ENCODE measurements around the gene FAM78B. TPM values are rescaled to one million over a fixed set of nuclear protein-coding genes. Genes with fewer than 3 reads are reported as not detected.

The FAM78B gene
- polyA plus RNA-seq, 3 donors, result not detected

DNA sequence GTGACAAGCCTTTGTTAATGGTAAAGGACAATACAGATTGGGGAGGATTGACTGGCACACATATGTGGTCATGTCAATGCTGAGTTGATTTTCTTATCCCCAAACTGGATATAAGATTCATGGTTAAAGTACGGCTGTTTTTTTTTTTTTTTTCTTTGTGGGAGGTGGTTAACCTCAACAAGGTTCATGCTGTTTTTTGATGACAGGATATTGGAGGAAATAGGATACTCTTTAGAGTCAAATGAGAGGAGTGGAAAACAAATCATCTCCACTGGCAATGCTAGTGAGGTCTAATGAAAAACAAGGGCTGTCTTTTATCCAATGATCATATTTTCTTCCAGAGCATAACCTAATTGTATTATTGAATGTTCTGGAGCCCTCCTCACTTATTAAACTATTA lies 140.2 kb downstream of the FAM78B start:
- no peak overlapping the region for H3K27ac Mint-ChIP-seq
- H3K36me3 Mint-ChIP-seq, result no peaks in the 10 kb centered on the region
- peaks cover 0 to 5% (median 1%) of the 10 kb centered on the region in 3 donors for H3K27me3 Mint-ChIP-seq (ENCODE audit: low read depth in 3 of 3)
- no peaks in the 10 kb centered on the region for H3K9me3 ChIP-seq (replicated peaks in 1 of 2; ENCODE audit: control insufficient read depth in 1 of 2, insufficient read depth in 1 of 2, low read length in 2 of 2)
- no peaks in the 10 kb centered on the region for H3K4me1 Mint-ChIP-seq
- no peak overlapping the region for H2AFZ ChIP-seq (ENCODE audit: insufficient read depth, low read depth, low read length, poor library complexity, severe bottlenecking)
- intact Hi-C loops (cut with micrococcal nuclease), result no loop called here
- H3K4me1 ChIP-seq (ENCODE audit: control insufficient read depth in 1 of 2, insufficient read depth in 2 of 2, low read length in 2 of 2), result no peaks in the 10 kb centered on the region
- no peaks in the 10 kb centered on the region for H3K79me2 ChIP-seq (ENCODE audit: insufficient read depth, low read length)
- TF ChIP-seq, protein P1, sequence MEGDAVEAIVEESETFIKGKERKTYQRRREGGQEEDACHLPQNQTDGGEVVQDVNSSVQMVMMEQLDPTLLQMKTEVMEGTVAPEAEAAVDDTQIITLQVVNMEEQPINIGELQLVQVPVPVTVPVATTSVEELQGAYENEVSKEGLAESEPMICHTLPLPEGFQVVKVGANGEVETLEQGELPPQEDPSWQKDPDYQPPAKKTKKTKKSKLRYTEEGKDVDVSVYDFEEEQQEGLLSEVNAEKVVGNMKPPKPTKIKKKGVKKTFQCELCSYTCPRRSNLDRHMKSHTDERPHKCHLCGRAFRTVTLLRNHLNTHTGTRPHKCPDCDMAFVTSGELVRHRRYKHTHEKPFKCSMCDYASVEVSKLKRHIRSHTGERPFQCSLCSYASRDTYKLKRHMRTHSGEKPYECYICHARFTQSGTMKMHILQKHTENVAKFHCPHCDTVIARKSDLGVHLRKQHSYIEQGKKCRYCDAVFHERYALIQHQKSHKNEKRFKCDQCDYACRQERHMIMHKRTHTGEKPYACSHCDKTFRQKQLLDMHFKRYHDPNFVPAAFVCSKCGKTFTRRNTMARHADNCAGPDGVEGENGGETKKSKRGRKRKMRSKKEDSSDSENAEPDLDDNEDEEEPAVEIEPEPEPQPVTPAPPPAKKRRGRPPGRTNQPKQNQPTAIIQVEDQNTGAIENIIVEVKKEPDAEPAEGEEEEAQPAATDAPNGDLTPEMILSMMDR (IDR thresholded peaks at IDR 0.05), result no peak
- H3K36me3 ChIP-seq (replicated peaks in 1 of 2; ENCODE audit: control insufficient read depth in 1 of 2, insufficient read depth in 2 of 2, low read length in 2 of 2), result no peaks in the 10 kb centered on the region
- H3K27ac ChIP-seq (ENCODE audit: low read depth in 1 of 2, low read length in 2 of 2), result no peak overlapping the region
- H3K9ac ChIP-seq (ENCODE audit: insufficient read depth, low read length, poor library complexity, severe bottlenecking), result no peak overlapping the region
- H3K4me3 Mint-ChIP-seq, result no peak overlapping the region
- WGBS (ENCODE audit: insufficient coverage), result no CpG with 5 or more reads among the region's 1 CpG
- H4K20me1 ChIP-seq (ENCODE audit: insufficient read depth, low read length), result no peaks in the 10 kb centered on the region
- no peak overlapping the region for H3K4me3 ChIP-seq (replicated peaks in 1 of 3; ENCODE audit: low read depth in 2 of 3, low read length in 3 of 3)
- no peak overlapping the region for H3K4me2 ChIP-seq (replicated peaks; ENCODE audit: extremely low read depth, low read length, poor library complexity, severe bottlenecking)
- DNase-seq, result no peak
- peaks cover 0 to 11% (median 0%) of the 10 kb centered on the region in 7 donors for H3K9me3 Mint-ChIP-seq
- no peaks in the 10 kb centered on the region for H3K27me3 ChIP-seq (ENCODE audit: control insufficient read depth in 2 of 2, insufficient read depth in 2 of 2, low read length in 2 of 2)

DNA sequence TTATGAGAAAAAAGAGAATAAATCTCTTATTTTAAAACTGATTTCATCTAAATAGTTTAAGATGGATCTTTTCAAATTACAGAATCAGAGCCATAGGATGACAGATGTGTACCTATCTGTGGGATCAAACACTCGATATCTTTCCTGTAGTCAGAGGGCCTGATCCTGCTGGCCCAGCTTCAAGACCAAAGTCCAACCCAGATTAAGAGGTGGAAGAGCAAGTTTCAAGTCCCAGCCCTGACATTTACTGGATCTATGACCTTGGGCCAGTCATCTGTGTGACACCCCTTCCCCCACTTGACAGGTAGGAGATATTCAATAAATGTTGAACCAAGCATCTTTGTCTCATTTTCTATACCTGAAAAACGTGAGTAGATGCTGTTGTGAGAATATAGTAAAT lies 140.7 kb downstream of the FAM78B start:
- intact Hi-C loops (cut with micrococcal nuclease), result no loop called here
- Histone ChIP-seq H3K4me1 (ENCODE audit: control insufficient read depth in 1 of 2, insufficient read depth in 2 of 2, low read length in 2 of 2) (no peaks in the 10 kb centered on the region), H4K20me1 (ENCODE audit: insufficient read depth, low read length) (no peaks in the 10 kb centered on the region), H3K36me3 (replicated peaks in 1 of 2; ENCODE audit: control insufficient read depth in 1 of 2, insufficient read depth in 2 of 2, low read length in 2 of 2) (no peaks in the 10 kb centered on the region), H3K27ac (ENCODE audit: low read depth in 1 of 2, low read length in 2 of 2) (no peak overlapping the region), H3K4me3 (replicated peaks in 1 of 3; ENCODE audit: low read depth in 2 of 3, low read length in 3 of 3) (no peak overlapping the region), H3K9me3 (replicated peaks in 1 of 2; ENCODE audit: control insufficient read depth in 1 of 2, insufficient read depth in 1 of 2, low read length in 2 of 2) (no peaks in the 10 kb centered on the region), H3K27me3 (ENCODE audit: control insufficient read depth in 2 of 2, insufficient read depth in 2 of 2, low read length in 2 of 2) (no peaks in the 10 kb centered on the region), H3K79me2 (ENCODE audit: insufficient read depth, low read length) (no peaks in the 10 kb centered on the region), H3K4me2 (replicated peaks; ENCODE audit: extremely low read depth, low read length, poor library complexity, severe bottlenecking) (no peak overlapping the region), H3K9ac (ENCODE audit: insufficient read depth, low read length, poor library complexity, severe bottlenecking) (no peak overlapping the region), H2AFZ (ENCODE audit: insufficient read depth, low read depth, low read length, poor library complexity, severe bottlenecking) (no peak overlapping the region)
- Mint-ChIP-seq H3K9me3 (peaks cover 0 to 11% (median 0%) of the 10 kb centered on the region in 7 donors), H3K4me3 (no peak overlapping the region), H3K27me3 (ENCODE audit: low read depth in 3 of 3) (peaks cover 0 to 5% (median 1%) of the 10 kb centered on the region in 3 donors), H3K36me3 (no peaks in the 10 kb centered on the region), H3K4me1 (no peaks in the 10 kb centered on the region), H3K27ac (no peak overlapping the region)
- DNase-seq, result no peak
- TF ChIP-seq, protein P1 (IDR thresholded peaks at IDR 0.05), result no peak
- WGBS (ENCODE audit: insufficient coverage), result 67% methylated on average over 1 of the region's 2 CpGs
